ENCODE results near the gene SRPX.

SRPX gene

GRCh38 chrX:38220415-38221390 is at the start of gene SRPX:
Gene SRPX (minus strand): TSS chrX:38220871. CDS start chrX:38220792, 79 bp downstream.
- H3K4me1 Mint-ChIP-seq = peaks cover 29% of the 10 kb centered on the region

GRCh38 chrX:38268011-38268410 is 47.3 kb upstream of the SRPX start:
- Mint-ChIP-seq H3K4me3 (no peak overlapping the region), H3K27me3 (ENCODE audit: low read depth) (no peaks in the 10 kb centered on the region), H3K36me3 (ENCODE audit: low read depth) (peaks cover 12% of the 10 kb centered on the region), H3K27ac (no peak overlapping the region), H3K4me1 (peaks cover 3% of the 10 kb centered on the region), H3K9me3 (peaks cover 3% of the 10 kb centered on the region)
- TF ChIP-seq CTCF (IDR thresholded peaks at IDR 0.05; ENCODE audit: unreplicated experiment in 3 of 3) = no peak

More at GRCh38 chrX:38220415-38221390, at the start of gene SRPX:
- Mint-ChIP-seq H3K27ac (peak within 1 kb of the TSS; percentile 33 to 87 (median 82)), H3K4me3 (peak within 1 kb of the TSS; percentile 90 to 96 (median 92)), H3K9me3 (no peaks in the 10 kb centered on the region), H3K36me3 (ENCODE audit: low read depth) (no peaks in the 10 kb centered on the region), H3K27me3 (ENCODE audit: low read depth) (peaks cover 29% of the 10 kb centered on the region)
- no peak for TF ChIP-seq CTCF (IDR thresholded peaks at IDR 0.05; ENCODE audit: unreplicated experiment in 3 of 3)

GRCh38 chrX:38262715-38263620 is 42.3 kb upstream of the SRPX start:
- Mint-ChIP-seq H3K9me3 (peaks cover 2% of the 10 kb centered on the region), H3K27me3 (ENCODE audit: low read depth) (no peaks in the 10 kb centered on the region), H3K36me3 (ENCODE audit: low read depth) (no peaks in the 10 kb centered on the region), H3K27ac (peak overlapping the region in 2 of 3 experiments; percentile 19 to 31), H3K4me1 (peaks cover 5% of the 10 kb centered on the region), H3K4me3 (no peak overlapping the region)
- TF ChIP-seq CTCF (IDR thresholded peaks at IDR 0.05; ENCODE audit: unreplicated experiment in 3 of 3) = no peak

GRCh38 chrX:38260231-38260630 is 39.6 kb upstream of the SRPX start:
- no peak overlapping the region for H3K27ac Mint-ChIP-seq
- peaks cover 5% of the 10 kb centered on the region for H3K4me1 Mint-ChIP-seq
- no peaks in the 10 kb centered on the region for H3K36me3 Mint-ChIP-seq (ENCODE audit: low read depth)
- no peak for TF ChIP-seq CTCF (IDR thresholded peaks at IDR 0.05; ENCODE audit: unreplicated experiment in 3 of 3)
- H3K9me3 Mint-ChIP-seq = peaks cover 5% of the 10 kb centered on the region
- no peak overlapping the region for H3K4me3 Mint-ChIP-seq
- no peaks in the 10 kb centered on the region for H3K27me3 Mint-ChIP-seq (ENCODE audit: low read depth)

- TF ChIP-seq CTCF (IDR thresholded peaks at IDR 0.05; ENCODE audit: unreplicated experiment in 3 of 3) = no peak
These were observed 35.3 kb upstream of the SRPX start for GRCh38 chrX:38256019-38256418.

More at GRCh38 chrX:38256019-38256418, 35.3 kb upstream of the SRPX start:
- H3K27ac Mint-ChIP-seq = no peak overlapping the region
- H3K36me3 Mint-ChIP-seq (ENCODE audit: low read depth) = no peaks in the 10 kb centered on the region
- no peaks in the 10 kb centered on the region for H3K27me3 Mint-ChIP-seq (ENCODE audit: low read depth)
- H3K4me1 Mint-ChIP-seq = peaks cover 10% of the 10 kb centered on the region
- H3K4me3 Mint-ChIP-seq = no peak overlapping the region
- H3K9me3 Mint-ChIP-seq = peaks cover 9% of the 10 kb centered on the region
